ENCODE results near the gene LITAF. TPM values are rescaled to one million over a fixed set of nuclear protein-coding genes. Genes with fewer than 3 reads are reported as not detected.
"Not testable (repeated sequence)": the region's sequence is repeated elsewhere in the genome, so short reads cannot be mapped to it uniquely, and the experiment has no call there.

Gene LITAF
- total RNA-seq, 2 donors from 2014 or later = 112 to 191 TPM

- Mint-ChIP-seq H3K27me3 (no peaks in the 10 kb centered on the region), H3K4me3 (no peak overlapping the region), H3K36me3 (no peaks in the 10 kb centered on the region), H3K27ac (no peak overlapping the region), H3K4me1 (ENCODE audit: low read depth in 2 of 2) (peaks cover 7 to 11% of the 10 kb centered on the region in 2 donors), H3K9me3 (no peaks in the 10 kb centered on the region)
- DNase-seq (ENCODE audit: low spot score) (no peak), ATAC-seq (no peak)
These were observed 14.7 kb upstream of the LITAF start for GRCh38 chr16:11601425-11601824.

- H3K27ac Mint-ChIP-seq = no peak overlapping the region
- ATAC-seq (no peak), DNase-seq (ENCODE audit: low spot score) (no peak)
- no peaks in the 10 kb centered on the region for H3K36me3 Mint-ChIP-seq
- peaks cover 7 to 11% of the 10 kb centered on the region in 2 donors for H3K4me1 Mint-ChIP-seq (ENCODE audit: low read depth in 2 of 2)
- no peak overlapping the region for H3K4me3 Mint-ChIP-seq
- H3K27me3 Mint-ChIP-seq = no peaks in the 10 kb centered on the region
- H3K9me3 Mint-ChIP-seq = no peaks in the 10 kb centered on the region
These were observed 12.9 kb upstream of the LITAF start for GRCh38 chr16:11599579-11599978.

GRCh38 chr16:11597235-11598095 lies 10.7 kb upstream of the LITAF start:
- Mint-ChIP-seq H3K27me3 (no peaks in the 10 kb centered on the region), H3K27ac (peak overlapping the region in 1 of 2 donors; percentile 59), H3K4me1 (ENCODE audit: low read depth in 2 of 2) (peaks cover 7 to 11% of the 10 kb centered on the region in 2 donors), H3K4me3 (no peak overlapping the region), H3K36me3 (no peaks in the 10 kb centered on the region), H3K9me3 (no peaks in the 10 kb centered on the region)
- ATAC-seq (peak in 1 of 2 donors; percentile 58), DNase-seq (ENCODE audit: low spot score) (no peak)

GRCh38 chr16:11596572-11597226 lies 10.0 kb upstream of the LITAF start:
- Mint-ChIP-seq H3K27ac (peak overlapping the region in 1 of 2 donors; percentile 59), H3K27me3 (no peaks in the 10 kb centered on the region), H3K4me1 (ENCODE audit: low read depth in 2 of 2) (peaks cover 7 to 11% of the 10 kb centered on the region in 2 donors), H3K9me3 (no peaks in the 10 kb centered on the region), H3K36me3 (no peaks in the 10 kb centered on the region), H3K4me3 (no peak overlapping the region)
- DNase-seq (ENCODE audit: low spot score) (no peak), ATAC-seq (no peak)

- Mint-ChIP-seq H3K36me3 (no peaks in the 10 kb centered on the region), H3K27me3 (no peaks in the 10 kb centered on the region), H3K9me3 (no peaks in the 10 kb centered on the region), H3K4me1 (ENCODE audit: low read depth in 2 of 2) (peaks cover 7 to 9% of the 10 kb centered on the region in 2 donors), H3K27ac (no peak overlapping the region), H3K4me3 (no peak overlapping the region)
- ATAC-seq = no peak
- DNase-seq (ENCODE audit: low spot score) = no peak
These were observed 6.9 kb upstream of the LITAF start for GRCh38 chr16:11593581-11593980.

GRCh38 chr16:11593076-11593475 lies 6.4 kb upstream of the LITAF start:
- H3K36me3 Mint-ChIP-seq; H3K27ac Mint-ChIP-seq; H3K4me1 Mint-ChIP-seq (ENCODE audit: low read depth in 2 of 2); DNase-seq (ENCODE audit: low spot score); ATAC-seq; H3K9me3 Mint-ChIP-seq; H3K4me3 Mint-ChIP-seq; H3K27me3 Mint-ChIP-seq: not testable (repeated sequence)

- H3K36me3 Mint-ChIP-seq; H3K9me3 Mint-ChIP-seq; H3K4me3 Mint-ChIP-seq; H3K27me3 Mint-ChIP-seq; H3K27ac Mint-ChIP-seq; ATAC-seq; DNase-seq (ENCODE audit: low spot score): not testable (repeated sequence)
- H3K4me1 Mint-ChIP-seq (ENCODE audit: low read depth in 2 of 2) = peaks cover 5 to 11% of the 10 kb centered on the region in 2 donors
These were observed 4.9 kb upstream of the LITAF start for GRCh38 chr16:11591630-11592029.

GRCh38 chr16:11589198-11589550 lies 2.5 kb upstream of the LITAF start:
- no peak for DNase-seq (ENCODE audit: low spot score)
- ATAC-seq = no peak
- H3K4me3 Mint-ChIP-seq = peak overlapping the region; percentile 40
- H3K4me1 Mint-ChIP-seq (ENCODE audit: low read depth in 2 of 2) = peaks cover 12 to 23% of the 10 kb centered on the region in 2 donors
- no peaks in the 10 kb centered on the region for H3K9me3 Mint-ChIP-seq
- no peaks in the 10 kb centered on the region for H3K27me3 Mint-ChIP-seq
- H3K36me3 Mint-ChIP-seq = no peaks in the 10 kb centered on the region
- H3K27ac Mint-ChIP-seq = peak overlapping the region; percentile 30 to 50

- Mint-ChIP-seq H3K36me3 (no peaks in the 10 kb centered on the region), H3K4me1 (ENCODE audit: low read depth in 2 of 2) (peaks cover 18 to 29% of the 10 kb centered on the region in 2 donors), H3K27ac (peak overlapping the region; percentile 30 to 50), H3K27me3 (no peaks in the 10 kb centered on the region), H3K4me3 (peak overlapping the region; percentile 40), H3K9me3 (no peaks in the 10 kb centered on the region)
- ATAC-seq (no peak), DNase-seq (ENCODE audit: low spot score) (no peak)
These were observed 1.8 kb upstream of the LITAF start for GRCh38 chr16:11588321-11589197.

- no peak for ATAC-seq
- no peaks in the 10 kb centered on the region for H3K36me3 Mint-ChIP-seq
- peak overlapping the region; percentile 89 for H3K4me3 Mint-ChIP-seq
- DNase-seq (ENCODE audit: low spot score) = no peak
- H3K27me3 Mint-ChIP-seq = no peaks in the 10 kb centered on the region
- peaks cover 25 to 35% of the 10 kb centered on the region in 2 donors for H3K4me1 Mint-ChIP-seq (ENCODE audit: low read depth in 2 of 2)
- H3K9me3 Mint-ChIP-seq = no peaks in the 10 kb centered on the region
- H3K27ac Mint-ChIP-seq = peak overlapping the region; percentile 89 to 94
These were observed 1.0 kb upstream of the LITAF start for GRCh38 chr16:11587643-11588247.

- Mint-ChIP-seq H3K27me3 (no peaks in the 10 kb centered on the region), H3K9me3 (no peaks in the 10 kb centered on the region), H3K36me3 (no peaks in the 10 kb centered on the region), H3K4me3 (peak overlapping the region; percentile 96), H3K27ac (peak overlapping the region; percentile 89 to 97), H3K4me1 (ENCODE audit: low read depth in 2 of 2) (peaks cover 39 to 47% of the 10 kb centered on the region in 2 donors)
- peak; percentile 53 to 73 for ATAC-seq
- peak; percentile 73 for DNase-seq (ENCODE audit: low spot score)
These were observed 302 bp downstream of the LITAF start for GRCh38 chr16:11586378-11586855.

GRCh38 chr16:11585460-11586377 lies 1.0 kb downstream of the LITAF start:
- Mint-ChIP-seq H3K27me3 (no peaks in the 10 kb centered on the region), H3K36me3 (no peaks in the 10 kb centered on the region), H3K9me3 (no peaks in the 10 kb centered on the region), H3K4me3 (peak overlapping the region; percentile 96), H3K4me1 (ENCODE audit: low read depth in 2 of 2) (peaks cover 46 to 54% of the 10 kb centered on the region in 2 donors), H3K27ac (peak overlapping the region; percentile 89 to 97)
- ATAC-seq (peak; percentile 12 to 43), DNase-seq (ENCODE audit: low spot score) (peak; percentile 66)
